ENCODE results near the gene NOVA2.

The NOVA2 gene

GRCh38 chr19:45960595-45961235 lies 12.9 kb downstream of the NOVA2 start:
- Histone ChIP-seq H3K79me2 (ENCODE audit: control insufficient read depth, low read length) (no peaks in the 10 kb centered on the region), H4K20me1 (ENCODE audit: control insufficient read depth, insufficient read depth, low read depth, low read length) (no peaks in the 10 kb centered on the region), H3K4me1 (ENCODE audit: control insufficient read depth, low read length) (peaks cover 8% of the 10 kb centered on the region), H3K27ac (ENCODE audit: low read depth, low read length) (no peak overlapping the region), H3K9me3 (ENCODE audit: control insufficient read depth, insufficient read depth, low read length) (no peaks in the 10 kb centered on the region), H3K36me3 (ENCODE audit: control insufficient read depth, low read length) (no peaks in the 10 kb centered on the region), H3K4me3 (ENCODE audit: low read length) (no peak overlapping the region), H3F3A (ENCODE audit: control insufficient read depth, insufficient read depth) (no peaks in the 10 kb centered on the region), H3K9me2 (replicated peaks; ENCODE audit: control insufficient read depth, low read length) (no peaks in the 10 kb centered on the region), H3K4me2 (ENCODE audit: low read length) (peak overlapping the region; percentile 39; the same call in 1 of the 2 replicates), H3K27me3 (ENCODE audit: control insufficient read depth, low read length) (peaks cover 18% of the 10 kb centered on the region; the same call in 1 of the 2 replicates)
- TF ChIP-seq EZH2phosphoT487 (IDR thresholded peaks at IDR 0.05; ENCODE audit: borderline replicate concordance, low read length), result no peak
- TF ChIP-seq CTCF (IDR thresholded peaks at IDR 0.05; ENCODE audit: low read depth, low read length, poor library complexity, severe bottlenecking), result peak; percentile 31

- H3K27me3 ChIP-seq (ENCODE audit: control insufficient read depth, low read length), result peaks cover 18% of the 10 kb centered on the region; the same call in 1 of the 2 replicates
These were observed 14.1 kb downstream of the NOVA2 start for GRCh38 chr19:45959517-45960025.

GRCh38 chr19:45958769-45959516 lies 14.7 kb downstream of the NOVA2 start:
- no peaks in the 10 kb centered on the region for H3K9me3 ChIP-seq (ENCODE audit: control insufficient read depth, insufficient read depth, low read length)
- H3K36me3 ChIP-seq (ENCODE audit: control insufficient read depth, low read length), result no peaks in the 10 kb centered on the region
- peaks cover 8% of the 10 kb centered on the region for H3K4me1 ChIP-seq (ENCODE audit: control insufficient read depth, low read length)
- H3K27me3 ChIP-seq (ENCODE audit: control insufficient read depth, low read length), result peaks cover 18% of the 10 kb centered on the region; the same call in 1 of the 2 replicates
- H3K79me2 ChIP-seq (ENCODE audit: control insufficient read depth, low read length), result no peaks in the 10 kb centered on the region
- no peaks in the 10 kb centered on the region for H4K20me1 ChIP-seq (ENCODE audit: control insufficient read depth, insufficient read depth, low read depth, low read length)
- no peak overlapping the region for H3K27ac ChIP-seq (ENCODE audit: low read depth, low read length)
- no peaks in the 10 kb centered on the region for H3K9me2 ChIP-seq (replicated peaks; ENCODE audit: control insufficient read depth, low read length)
- no peak overlapping the region for H3K4me2 ChIP-seq (ENCODE audit: low read length)
- no peak overlapping the region for H3K4me3 ChIP-seq (ENCODE audit: low read length)
- TF ChIP-seq CTCF (IDR thresholded peaks at IDR 0.05; ENCODE audit: low read depth, low read length, poor library complexity, severe bottlenecking) (no peak), EZH2phosphoT487 (IDR thresholded peaks at IDR 0.05; ENCODE audit: borderline replicate concordance, low read length) (no peak)
- no peaks in the 10 kb centered on the region for H3F3A ChIP-seq (ENCODE audit: control insufficient read depth, insufficient read depth)

More at GRCh38 chr19:45959517-45960025, 14.1 kb downstream of the NOVA2 start:
- TF ChIP-seq CTCF (IDR thresholded peaks at IDR 0.05; ENCODE audit: low read depth, low read length, poor library complexity, severe bottlenecking) (no peak), EZH2phosphoT487 (IDR thresholded peaks at IDR 0.05; ENCODE audit: borderline replicate concordance, low read length) (no peak)
- Histone ChIP-seq H3K36me3 (ENCODE audit: control insufficient read depth, low read length) (no peaks in the 10 kb centered on the region), H3K79me2 (ENCODE audit: control insufficient read depth, low read length) (no peaks in the 10 kb centered on the region), H3K9me3 (ENCODE audit: control insufficient read depth, insufficient read depth, low read length) (no peaks in the 10 kb centered on the region), H3K4me1 (ENCODE audit: control insufficient read depth, low read length) (peaks cover 8% of the 10 kb centered on the region), H3F3A (ENCODE audit: control insufficient read depth, insufficient read depth) (no peaks in the 10 kb centered on the region), H3K9me2 (replicated peaks; ENCODE audit: control insufficient read depth, low read length) (no peaks in the 10 kb centered on the region), H3K4me2 (ENCODE audit: low read length) (no peak overlapping the region), H4K20me1 (ENCODE audit: control insufficient read depth, insufficient read depth, low read depth, low read length) (no peaks in the 10 kb centered on the region), H3K4me3 (ENCODE audit: low read length) (no peak overlapping the region), H3K27ac (ENCODE audit: low read depth, low read length) (no peak overlapping the region)

Data from DOHH2 (cell line).